ENCODE data around the gene BBX. TPM values are rescaled to one million over a fixed set of nuclear protein-coding genes. Genes with fewer than 3 reads are reported as not detected.

Gene BBX
- total RNA-seq, 1 experiment from 2014 or later: 45.0 TPM

- peaks cover 9% of the 10 kb centered on the region for H3K36me3 Mint-ChIP-seq
- no peak overlapping the region for H3K27ac Mint-ChIP-seq
- ATAC-seq (no peak), DNase-seq (ENCODE audit: low spot score) (no peak)
- TF ChIP-seq JUN (CRISPR knock-in tag; IDR thresholded peaks at IDR 0.05) (no peak), ZNF317 (CRISPR knock-in tag; IDR thresholded peaks at IDR 0.05; ENCODE audit: borderline replicate concordance, low read depth) (no peak), FOXK1 (CRISPR knock-in tag; IDR thresholded peaks at IDR 0.05) (no peak), KAT7 (CRISPR knock-in tag; IDR thresholded peaks at IDR 0.05; ENCODE audit: borderline replicate concordance) (no peak)
- TF ChIP-seq, protein P1, sequence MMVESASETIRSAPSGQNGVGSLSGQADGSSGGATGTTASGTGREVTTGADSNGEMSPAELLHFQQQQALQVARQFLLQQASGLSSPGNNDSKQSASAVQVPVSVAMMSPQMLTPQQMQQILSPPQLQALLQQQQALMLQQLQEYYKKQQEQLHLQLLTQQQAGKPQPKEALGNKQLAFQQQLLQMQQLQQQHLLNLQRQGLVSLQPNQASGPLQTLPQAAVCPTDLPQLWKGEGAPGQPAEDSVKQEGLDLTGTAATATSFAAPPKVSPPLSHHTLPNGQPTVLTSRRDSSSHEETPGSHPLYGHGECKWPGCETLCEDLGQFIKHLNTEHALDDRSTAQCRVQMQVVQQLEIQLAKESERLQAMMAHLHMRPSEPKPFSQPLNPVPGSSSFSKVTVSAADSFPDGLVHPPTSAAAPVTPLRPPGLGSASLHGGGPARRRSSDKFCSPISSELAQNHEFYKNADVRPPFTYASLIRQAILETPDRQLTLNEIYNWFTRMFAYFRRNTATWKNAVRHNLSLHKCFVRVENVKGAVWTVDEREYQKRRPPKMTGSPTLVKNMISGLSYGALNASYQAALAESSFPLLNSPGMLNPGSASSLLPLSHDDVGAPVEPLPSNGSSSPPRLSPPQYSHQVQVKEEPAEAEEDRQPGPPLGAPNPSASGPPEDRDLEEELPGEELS (CRISPR knock-in tag; IDR thresholded peaks at IDR 0.05): no peak
- peaks cover 11% of the 10 kb centered on the region for H3K9me3 Mint-ChIP-seq
- no peaks in the 10 kb centered on the region for H3K27me3 Mint-ChIP-seq (ENCODE audit: low read depth)
- CTCF ChIA-PET: interaction anchor here (3.6 kb wide), 1 partner anchor 8 kb away, joined by 12 read pairs; no protein-coding TSS in a partner anchor
- POLR2A ChIA-PET: no interaction called here
- H3K4me3 Mint-ChIP-seq: no peak overlapping the region
- peaks cover 49% of the 10 kb centered on the region for H3K4me1 Mint-ChIP-seq
Observed at GRCh38 chr3:107682580-107682979, 159.8 kb downstream of the BBX start.

GRCh38 chr3:107683447-107683846, 160.7 kb downstream of the BBX start:
- Mint-ChIP-seq H3K9me3 (peaks cover 11% of the 10 kb centered on the region), H3K27ac (peak overlapping the region; percentile 30; the same call in 1 of the 2 replicates), H3K27me3 (ENCODE audit: low read depth) (no peaks in the 10 kb centered on the region), H3K36me3 (peaks cover 9% of the 10 kb centered on the region), H3K4me1 (peaks cover 49% of the 10 kb centered on the region), H3K4me3 (no peak overlapping the region)
- ATAC-seq (no peak), DNase-seq (ENCODE audit: low spot score) (no peak)
- ChIA-PET CTCF (interaction anchor here (1.8 to 2.0 kb wide), 2 partner anchors 8 to 58 kb away, joined by 9 read pairs; no protein-coding TSS in a partner anchor), POLR2A (no interaction called here)
- no peak for TF ChIP-seq CBFB (CRISPR knock-in tag; IDR thresholded peaks at IDR 0.05; ENCODE audit: low read depth)
- no peak for TF ChIP-seq NFATC4 (CRISPR knock-in tag; IDR thresholded peaks at IDR 0.05)
- no peak for TF ChIP-seq JAZF1 (CRISPR knock-in tag; IDR thresholded peaks at IDR 0.05)
- TF ChIP-seq KAT7 (CRISPR knock-in tag; IDR thresholded peaks at IDR 0.05; ENCODE audit: borderline replicate concordance): no peak
- no peak for TF ChIP-seq ESRRA (CRISPR knock-in tag; IDR thresholded peaks at IDR 0.05; ENCODE audit: borderline replicate concordance)
- TF ChIP-seq PREB (CRISPR knock-in tag; IDR thresholded peaks at IDR 0.05; ENCODE audit: borderline replicate concordance): no peak
- TF ChIP-seq ZNF138 (CRISPR knock-in tag; conservative IDR thresholded peaks at IDR 0.05): no peak
- TF ChIP-seq ZBTB21 (CRISPR knock-in tag; IDR thresholded peaks at IDR 0.05; ENCODE audit: borderline replicate concordance): no peak
- TF ChIP-seq, protein P2, sequence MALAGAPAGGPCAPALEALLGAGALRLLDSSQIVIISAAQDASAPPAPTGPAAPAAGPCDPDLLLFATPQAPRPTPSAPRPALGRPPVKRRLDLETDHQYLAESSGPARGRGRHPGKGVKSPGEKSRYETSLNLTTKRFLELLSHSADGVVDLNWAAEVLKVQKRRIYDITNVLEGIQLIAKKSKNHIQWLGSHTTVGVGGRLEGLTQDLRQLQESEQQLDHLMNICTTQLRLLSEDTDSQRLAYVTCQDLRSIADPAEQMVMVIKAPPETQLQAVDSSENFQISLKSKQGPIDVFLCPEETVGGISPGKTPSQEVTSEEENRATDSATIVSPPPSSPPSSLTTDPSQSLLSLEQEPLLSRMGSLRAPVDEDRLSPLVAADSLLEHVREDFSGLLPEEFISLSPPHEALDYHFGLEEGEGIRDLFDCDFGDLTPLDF (CRISPR knock-in tag; IDR thresholded peaks at IDR 0.05): no peak
- TF ChIP-seq NFE2L1 (CRISPR knock-in tag; IDR thresholded peaks at IDR 0.05): no peak
- no peak for TF ChIP-seq PRDM15 (CRISPR knock-in tag; IDR thresholded peaks at IDR 0.05)

All from WTC11 (cell line).